GM19043 (cell line): ENCODE data around the gene UQCRC2.
"Not testable (repeated sequence)": the region's sequence is repeated elsewhere in the genome, so short reads cannot be mapped to it uniquely, and the experiment has no call there.

Source experiments
- ATAC-seq: cut with Tn5 transposase; IDR thresholded peaks from one replicate; pipeline ENCODE4 v1.9.1; 2021; ENCODE audit warnings: low read depth; ENCODE audit not compliant: unreplicated experiment

The UQCRC2 gene

GRCh38 chr16:22008215-22009059, 55.3 kb downstream of the UQCRC2 start:
- no peak for ATAC-seq

GRCh38 chr16:22010902-22011301, 57.7 kb downstream of the UQCRC2 start:
- ATAC-seq, result no peak

- no peak for ATAC-seq
Measured at GRCh38 chr16:22012241-22012640, 59.1 kb downstream of the UQCRC2 start.

DNA sequence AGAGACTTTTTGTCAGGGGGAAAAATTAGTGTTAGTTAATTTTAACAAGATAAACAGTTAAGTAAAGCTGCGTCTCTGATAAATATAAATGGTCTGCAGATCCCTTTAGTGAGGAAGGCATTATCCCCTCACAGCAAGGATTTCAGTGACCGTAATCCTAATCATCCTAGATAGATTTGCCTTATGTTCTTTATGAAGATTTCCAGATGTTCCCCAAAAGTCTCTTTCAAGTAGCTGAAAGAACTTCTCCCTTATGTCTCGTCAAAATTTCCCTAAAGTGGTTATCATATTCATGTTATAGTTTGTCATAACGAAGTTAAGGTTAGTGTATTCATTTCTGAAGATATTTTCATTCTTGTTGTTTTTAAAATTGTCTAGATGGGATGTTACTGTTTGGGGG, 60.3 kb downstream of the UQCRC2 start:
- no peak for ATAC-seq

- ATAC-seq, result no peak
Measured at GRCh38 chr16:22014271-22014873, 61.2 kb downstream of the UQCRC2 start.

- ATAC-seq, result no peak
Measured at GRCh38 chr16:22016927-22017326, 63.8 kb downstream of the UQCRC2 start.

DNA sequence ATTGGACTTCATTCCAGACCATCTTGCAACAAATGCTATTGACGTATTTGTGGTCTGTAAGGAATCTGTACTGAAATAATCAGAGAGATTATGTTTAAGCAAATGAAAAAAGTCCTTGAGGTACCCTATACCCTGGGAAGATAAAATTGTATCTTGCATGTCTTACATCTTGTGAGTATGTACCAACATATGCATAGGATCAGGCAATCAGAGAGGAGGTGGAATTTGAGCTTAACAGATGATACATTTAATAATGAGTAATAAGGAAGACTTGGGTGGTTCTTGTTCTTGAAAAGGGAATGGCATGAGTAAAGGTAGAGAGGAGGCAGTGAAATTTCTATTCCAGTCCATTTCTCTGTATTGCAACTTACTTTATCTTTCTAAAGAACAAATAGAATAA, 65.4 kb downstream of the UQCRC2 start:
- no peak for ATAC-seq

- no peak for ATAC-seq
Measured at GRCh38 chr16:22022151-22022550, 69.0 kb downstream of the UQCRC2 start.

DNA sequence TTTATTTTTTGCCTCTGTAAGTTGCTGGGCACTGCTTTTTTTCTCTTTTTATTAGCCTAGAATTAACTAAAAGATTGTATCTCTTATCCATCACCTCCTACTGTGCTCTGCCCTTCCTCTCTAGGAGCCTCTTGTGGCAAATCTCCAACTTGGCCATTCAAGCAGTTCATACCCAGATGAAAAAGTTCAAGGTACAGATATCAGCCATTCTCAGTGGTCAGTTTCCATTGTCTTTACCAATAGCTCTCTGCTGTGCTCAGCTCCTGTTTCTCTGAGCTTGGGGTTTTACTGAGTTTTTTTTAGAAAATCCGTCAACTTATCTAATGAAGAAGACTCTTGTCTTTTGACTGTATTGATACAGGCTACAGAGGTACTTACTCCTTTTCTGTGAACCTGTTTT, 70.3 kb downstream of the UQCRC2 start:
- no peak for ATAC-seq

DNA sequence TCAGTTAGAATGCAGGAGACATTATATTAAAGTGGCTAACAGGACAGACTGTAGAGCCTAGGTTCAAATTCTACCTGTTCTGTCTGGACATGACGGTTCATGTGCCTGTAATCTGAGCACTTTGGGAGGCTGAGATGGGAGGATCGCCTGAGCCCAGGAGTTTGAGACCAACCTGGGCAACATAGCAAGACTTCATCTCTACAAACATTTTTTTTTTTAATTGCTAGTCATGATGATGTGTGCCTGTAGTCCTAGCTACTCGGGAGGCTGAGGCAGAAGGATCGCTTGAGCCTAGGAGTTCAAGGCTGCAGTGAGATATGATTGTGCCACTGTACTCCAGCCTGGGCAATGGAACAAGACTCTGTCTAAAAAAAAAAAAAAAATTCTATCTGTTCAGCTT, 71.6 kb downstream of the UQCRC2 start:
- not testable (repeated sequence) for ATAC-seq

DNA sequence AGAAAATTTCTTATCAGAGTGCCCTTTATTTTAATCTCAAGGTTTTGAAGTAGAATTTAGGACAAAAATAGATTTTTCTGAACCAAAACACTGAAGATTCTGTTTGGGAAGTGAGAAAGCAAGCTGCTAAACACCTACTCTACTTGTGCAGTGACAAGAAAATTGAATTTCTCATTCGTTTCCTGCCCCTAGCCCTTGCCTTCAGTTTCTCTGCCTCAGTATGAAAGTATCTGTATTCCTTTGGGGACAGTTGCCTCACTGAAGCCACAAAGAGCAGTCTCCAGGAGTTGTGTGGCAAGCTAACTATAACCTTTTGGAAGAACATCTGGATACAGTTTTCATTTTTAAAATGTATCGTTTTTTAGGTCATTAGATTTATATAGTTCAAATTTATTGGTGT, 74.5 kb downstream of the UQCRC2 start:
- no peak for ATAC-seq

- no peak for ATAC-seq
Measured at GRCh38 chr16:22029632-22030031, 76.5 kb downstream of the UQCRC2 start.

GRCh38 chr16:22030087-22030812, 77.1 kb downstream of the UQCRC2 start:
- no peak for ATAC-seq

- ATAC-seq, result no peak
Measured at GRCh38 chr16:22031483-22032083, 78.4 kb downstream of the UQCRC2 start.
